Measurements from ENCODE around the gene ZBTB20.

DNA sequence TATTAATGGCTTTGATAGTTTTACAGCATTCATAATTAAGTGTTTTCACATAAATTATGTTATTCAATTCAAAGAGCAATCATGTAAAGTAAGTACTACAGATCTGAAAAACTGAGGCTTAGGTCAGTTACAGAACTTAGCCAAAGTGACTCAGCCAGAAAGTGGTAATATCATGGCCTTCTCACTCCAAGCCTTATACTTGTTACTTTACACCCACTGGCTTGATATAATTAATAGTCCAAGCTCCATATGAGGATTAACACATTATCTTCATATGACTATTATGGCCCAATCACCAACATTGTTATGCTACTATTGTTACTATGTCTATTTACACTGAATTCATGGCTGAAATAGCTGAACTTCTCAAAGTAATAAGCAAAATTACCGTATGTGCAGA lies 802.6 kb downstream of the ZBTB20 start:
- no peak for TF ChIP-seq CTCF (IDR thresholded peaks at IDR 0.05)
- TF ChIP-seq POLR2AphosphoS5 (IDR thresholded peaks at IDR 0.05): no peak
- TF ChIP-seq POLR2A (IDR thresholded peaks at IDR 0.05): no peak
- TF ChIP-seq EP300 (IDR thresholded peaks at IDR 0.05): no peak
